HepG2 (cell line): ENCODE results near the gene SESN2. TPM values are rescaled to one million over a fixed set of nuclear protein-coding genes. Genes with fewer than 3 reads are reported as not detected.

ENCODE experiments used
- ARID3A ChIP-seq: IDR thresholded peaks from 2 replicates; pipeline ENCODE4 v1.6.1; 2012; ENCODE audit warnings: low read depth, low read length, improper control_type of control experiment
- ATAD3A ChIP-seq: sonication (generic); formaldehyde crosslinking; IDR thresholded peaks from 2 replicates; pipeline ENCODE4 v1.4.0; 2020; ENCODE audit warnings: missing genetic modification reagents
- BCL3 ChIP-seq: sonication (generic); formaldehyde crosslinking; IDR thresholded peaks from 2 replicates; pipeline ENCODE4 v1.5.1; 2020; ENCODE audit warnings: mild to moderate bottlenecking, missing genetic modification reagents, moderate library complexity
- BHLHE40 ChIP-seq: IDR thresholded peaks from 2 replicates; pipeline ENCODE4 v1.6.1; 2011; ENCODE audit warnings: low read length, improper control_type of control experiment
- ELF1 ChIP-seq: sonication (generic); formaldehyde crosslinking; IDR thresholded peaks from 2 replicates; pipeline ENCODE4 v1.4.0; 2020; ENCODE audit warnings: missing genetic modification reagents
- ELK4 ChIP-seq: sonication (generic); formaldehyde crosslinking; IDR thresholded peaks from 2 replicates; pipeline ENCODE4 v1.9.0; 2021; ENCODE audit warnings: missing genetic modification reagents, borderline replicate concordance
- GRHL1 ChIP-seq: sonication (generic); formaldehyde crosslinking; conservative IDR thresholded peaks from 2 replicates; pipeline ENCODE4 v1.8.0; 2022; ENCODE audit warnings: missing genetic modification reagents
- HMGA1 ChIP-seq: sonication (generic); formaldehyde crosslinking; conservative IDR thresholded peaks from 2 replicates; pipeline ENCODE4 v1.4.0; 2020; ENCODE audit warnings: missing genetic modification reagents
- ISL2 ChIP-seq: sonication (generic); formaldehyde crosslinking; IDR thresholded peaks from 2 replicates; pipeline ENCODE4 v1.5.0; 2020; ENCODE audit warnings: missing genetic modification reagents
- KDM1A ChIP-seq: IDR thresholded peaks from 2 replicates; pipeline ENCODE4 v1.6.1; 2016; ENCODE audit warnings: missing compliant biosample characterization
- KLF12 ChIP-seq: sonication (generic); formaldehyde crosslinking; IDR thresholded peaks from 2 replicates; pipeline ENCODE4 v1.4.0; 2020; ENCODE audit warnings: missing genetic modification reagents, borderline replicate concordance
- MAZ ChIP-seq, 2 experiments: sonication (generic) in 1 of 2; formaldehyde crosslinking in 1 of 2; IDR thresholded peaks; 2 replicates each; pipeline versions ENCODE4 v1.5.0 to v1.6.1; 2012 to 2020; ENCODE audit warnings: low read depth in 2 of 2, mild to moderate bottlenecking in 2 of 2, borderline replicate concordance in 1 of 2, improper control_type of control experiment in 1 of 2, low read length in 1 of 2, missing genetic modification reagents in 1 of 2, moderate library complexity in 1 of 2
- MYNN ChIP-seq: sonication (generic); formaldehyde crosslinking; IDR thresholded peaks from 2 replicates; pipeline ENCODE4 v1.4.0; 2020; ENCODE audit warnings: mild to moderate bottlenecking, low read depth, missing genetic modification reagents
- NAIF1 ChIP-seq: sonication (generic); formaldehyde crosslinking; IDR thresholded peaks from 2 replicates; pipeline ENCODE4 v1.5.0; 2020; ENCODE audit warnings: mild to moderate bottlenecking, missing genetic modification reagents, borderline replicate concordance
- NRL ChIP-seq: sonication (generic); formaldehyde crosslinking; IDR thresholded peaks from 2 replicates; pipeline ENCODE4 v1.5.0; 2020; ENCODE audit warnings: missing genetic modification reagents, mild to moderate bottlenecking, moderate library complexity, borderline replicate concordance
- PPARG ChIP-seq: conservative IDR thresholded peaks from 2 replicates; pipeline ENCODE4 v1.6.1; 2016; ENCODE audit warnings: missing biosample characterization, missing genetic modification reagents
- SOX5 ChIP-seq: IDR thresholded peaks from 2 replicates; pipeline ENCODE4 v1.6.1; 2016; ENCODE audit warnings: borderline replicate concordance
- TRIM24 ChIP-seq: sonication (generic); formaldehyde crosslinking; IDR thresholded peaks from 2 replicates; pipeline ENCODE4 v1.8.0; 2022; ENCODE audit warnings: mild to moderate bottlenecking, missing genetic modification reagents
- ZBTB7A ChIP-seq: sonication (generic); formaldehyde crosslinking; IDR thresholded peaks from 2 replicates; pipeline ENCODE4 v1.8.0; 2022; ENCODE audit warnings: mild to moderate bottlenecking, missing genetic modification reagents
- ZFP62 ChIP-seq: sonication (generic); formaldehyde crosslinking; IDR thresholded peaks from 2 replicates; pipeline ENCODE4 v1.4.0; 2020; ENCODE audit warnings: missing genetic modification reagents
- ZNF337 ChIP-seq: sonication (generic); formaldehyde crosslinking; IDR thresholded peaks from 2 replicates; pipeline ENCODE4 v1.5.1; 2020; ENCODE audit warnings: missing genetic modification reagents, low read depth, mild to moderate bottlenecking, borderline replicate concordance
- ZNF720 ChIP-seq: sonication (generic); formaldehyde crosslinking; IDR thresholded peaks from 2 replicates; pipeline ENCODE4 v1.4.0; 2020; ENCODE audit warnings: missing genetic modification reagents
- ZNF772 ChIP-seq: sonication (generic); formaldehyde crosslinking; IDR thresholded peaks from 2 replicates; pipeline ENCODE4 v1.5.0; 2020; ENCODE audit warnings: mild to moderate bottlenecking, missing genetic modification reagents
- ZNF883 ChIP-seq: sonication (generic); formaldehyde crosslinking; IDR thresholded peaks from 2 replicates; pipeline ENCODE4 v1.5.1; 2020; ENCODE audit warnings: mild to moderate bottlenecking, missing genetic modification reagents; ENCODE audit errors: not compliant biosample characterization
- polyA plus RNA-seq, 8 experiments: library from polyadenylated mRNA; depleted of rRNA in 3 of 8; stranded (reverse) in 7 of 8; unstranded in 1 of 8; fragments of >200 nt; fragmentation: Illumina TruSeq in 4 of 8; extraction: Trizol in 4 of 8; gene quantifications; 2 replicates each; pipeline versions ENCODE4 v1.2.1 to v1.2.3, GENCODE V29; 2011 to 2016; ENCODE audit warnings: low read depth in 4 of 8, missing spikeins in 1 of 8, mixed read lengths in 1 of 8; ENCODE audit not compliant: insufficient read depth in 1 of 8
- total RNA-seq, 5 experiments: library from RNA; depleted of rRNA; stranded (reverse); fragments of >200 nt; fragmentation: Illumina TruSeq; extraction: Trizol; gene quantifications; 2 replicates each; pipeline ENCODE4 v1.2.3, GENCODE V29; 2016; ENCODE audit warnings: low read depth in 1 of 5

SESN2 gene
- total and polyA plus RNA-seq, 2 of the 13 experiments (the other 11 are each of a cell fraction or from before 2014, with no cell fraction given): 13.2 to 19.1 TPM

GRCh38 chr1:28235755-28236655 is 23.3 kb upstream of the SESN2 start, which contains the start of gene ATP5IF1 (continued):
- TF ChIP-seq ZNF720 (CRISPR knock-in tag): no peak
- TF ChIP-seq PPARG (CRISPR knock-in tag): 0 out of 2 replicates have a peak, but pooled peaks have one; percentile 57
- 0 out of 2 replicates have a peak, but pooled peaks have one; percentile 40 for TF ChIP-seq ELK4
- TF ChIP-seq ISL2 (CRISPR knock-in tag): peak; percentile 60; the same call in 1 of the 2 replicates
- no peak for TF ChIP-seq KDM1A (CRISPR knock-in tag)
- no peak for TF ChIP-seq ZFP62 (CRISPR knock-in tag)
- no peak for TF ChIP-seq GRHL1 (CRISPR knock-in tag)
- peak; percentile 68; the same call in 1 of the 2 replicates for TF ChIP-seq NAIF1 (CRISPR knock-in tag)
- no peak for TF ChIP-seq MAZ (IDR thresholded peaks at IDR 0.05; ENCODE audit: borderline replicate concordance, low read depth, low read length)
- peak; percentile 85 for TF ChIP-seq MAZ (CRISPR knock-in tag; IDR thresholded peaks at IDR 0.05; ENCODE audit: low read depth)
- no peak for TF ChIP-seq SOX5
- peak; percentile 91 for TF ChIP-seq ZNF772 (CRISPR knock-in tag)
- no peak for TF ChIP-seq ZNF337 (CRISPR knock-in tag)
- peak; percentile 68 for TF ChIP-seq ELF1
- no peak for TF ChIP-seq ZBTB7A (CRISPR knock-in tag)
- no peak for TF ChIP-seq HMGA1 (CRISPR knock-in tag)
- no peak for TF ChIP-seq ATAD3A
- peak; percentile 60; the same call in 1 of the 2 replicates for TF ChIP-seq BCL3 (CRISPR knock-in tag)
- TF ChIP-seq ZNF883 (CRISPR knock-in tag): no peak
- peak; percentile 71 for TF ChIP-seq KLF12
- TF ChIP-seq NRL (CRISPR knock-in tag): peak; percentile 79
- no peak for TF ChIP-seq MYNN (CRISPR knock-in tag)
- TF ChIP-seq TRIM24 (CRISPR knock-in tag): no peak
- peak; percentile 28 for TF ChIP-seq BHLHE40
- no peak for TF ChIP-seq ARID3A
